NCI-H524 (cell line): ENCODE data around the gene TFB1M.

Source experiments
- DNase-seq, 2 experiments: peaks; one replicate each; lab custom pipeline; 2025; lab: John Stamatoyannopoulos, UW

TFB1M gene

DNA sequence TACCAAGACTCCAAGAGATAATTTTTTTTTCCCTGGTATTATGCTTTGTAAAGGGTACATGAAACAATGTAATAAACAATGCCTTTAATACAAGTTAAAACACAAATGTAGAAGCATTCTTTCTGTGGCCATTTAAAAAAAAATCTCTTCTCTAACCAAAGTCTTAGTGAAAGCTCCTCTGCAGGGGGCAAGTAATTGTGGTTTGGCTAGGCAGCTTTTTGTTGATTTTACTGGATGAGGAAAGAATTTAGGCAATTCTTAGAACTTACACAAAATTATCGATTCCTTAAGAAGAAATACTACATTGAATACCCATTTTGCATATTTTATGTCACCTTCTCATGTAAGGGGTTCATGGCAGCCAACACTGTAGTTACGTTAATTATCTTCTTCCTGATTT is 12.4 kb downstream of the TFB1M start:
- no peak for DNase-seq

DNA sequence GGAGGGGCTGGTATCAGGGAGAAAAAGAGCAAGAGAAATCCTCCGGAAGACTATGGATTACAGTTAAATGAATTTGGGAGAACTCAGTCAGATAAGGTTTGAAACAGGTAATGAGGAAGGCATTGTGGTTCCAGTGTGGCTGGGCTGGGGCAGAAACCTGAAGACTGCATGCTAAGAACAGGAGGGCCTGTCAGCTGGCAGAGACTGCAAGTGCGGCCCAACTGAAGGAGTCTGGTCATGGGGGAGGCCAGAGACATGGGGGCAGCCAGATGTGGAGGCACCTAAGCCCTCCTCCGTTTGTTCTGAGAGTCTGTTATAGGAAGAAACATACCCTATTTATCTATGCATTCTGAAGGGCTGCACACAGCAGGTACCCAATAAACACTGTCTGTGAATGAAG is 16.6 kb downstream of the TFB1M start:
- no peak for DNase-seq

DNA sequence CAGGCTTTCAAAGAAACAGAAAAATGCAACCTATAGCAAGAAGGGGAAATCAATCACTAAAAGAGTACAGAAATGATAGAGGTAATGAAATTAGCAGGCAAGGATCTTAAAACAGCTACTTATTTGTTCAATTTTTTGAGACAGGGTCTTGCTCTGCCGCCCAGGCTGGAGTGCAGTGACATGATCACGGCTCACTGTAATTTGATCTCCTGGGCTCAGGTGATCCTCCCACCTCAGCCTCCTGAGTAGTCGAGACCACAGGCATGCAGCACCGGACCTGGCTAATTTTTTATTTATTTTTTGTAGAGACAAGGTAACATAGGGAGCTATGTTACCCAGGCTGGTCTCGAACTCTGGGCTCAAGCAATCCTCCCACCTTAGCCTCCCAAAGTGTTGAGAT is 21.6 kb downstream of the TFB1M start:
- DNase-seq, result no peak

DNA sequence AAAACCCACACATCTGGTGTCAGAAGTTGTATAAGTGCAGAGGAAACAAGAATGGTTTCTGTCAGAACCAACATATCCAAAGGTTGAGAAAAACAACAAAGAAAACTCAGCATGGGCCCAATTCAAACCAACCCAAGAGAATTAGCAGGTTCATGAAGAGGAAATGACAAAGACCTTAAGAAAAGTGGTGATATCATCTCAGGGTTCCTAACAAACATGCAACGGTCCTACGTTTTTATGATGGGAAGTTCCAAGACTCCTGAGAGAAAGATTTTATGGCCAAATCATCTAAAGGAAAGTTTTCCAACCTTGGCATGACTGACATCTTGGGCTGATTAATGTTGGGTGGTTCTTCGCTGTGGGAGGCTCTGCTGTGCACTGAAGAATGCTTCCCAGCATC is 23.0 kb downstream of the TFB1M start:
- DNase-seq, result no peak

DNA sequence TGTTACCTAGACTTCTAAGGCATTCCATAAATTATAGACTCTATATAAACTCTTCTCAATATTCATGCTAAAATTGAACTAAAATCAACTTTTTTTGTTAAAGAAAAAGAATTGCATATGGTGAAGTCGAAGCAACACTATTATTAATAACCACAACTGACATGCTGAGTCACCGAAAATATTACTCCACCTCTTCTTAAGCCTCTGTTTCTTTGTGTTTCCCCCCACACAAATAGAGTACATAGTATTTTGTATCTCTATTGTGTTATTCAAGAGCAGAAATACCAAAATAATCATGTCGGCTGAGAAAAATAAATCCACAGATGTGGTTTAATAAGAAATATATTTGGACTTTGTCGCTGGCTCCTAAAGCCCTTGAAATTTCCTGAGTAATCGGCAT is 23.8 kb downstream of the TFB1M start:
- no peak for DNase-seq

DNA sequence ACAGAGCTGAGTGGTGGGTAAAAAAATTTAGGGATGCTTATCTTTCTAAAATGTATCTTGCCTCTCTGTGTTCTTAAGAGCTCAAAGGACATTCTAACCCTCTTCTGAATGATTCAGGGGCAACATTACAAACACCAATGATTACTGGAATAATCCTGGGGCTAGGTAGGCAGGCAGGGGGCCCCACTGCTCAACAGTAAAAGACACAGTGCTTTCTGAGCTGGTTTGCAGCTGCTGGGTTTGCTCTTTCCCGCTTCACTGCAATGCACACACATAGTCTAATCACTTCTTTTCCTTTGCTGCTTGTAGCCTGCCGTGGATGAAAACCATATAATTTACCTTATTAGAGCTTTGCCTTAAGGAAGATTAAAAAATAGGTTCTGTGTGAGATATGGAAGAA is 26.5 kb downstream of the TFB1M start:
- DNase-seq, result no peak

DNA sequence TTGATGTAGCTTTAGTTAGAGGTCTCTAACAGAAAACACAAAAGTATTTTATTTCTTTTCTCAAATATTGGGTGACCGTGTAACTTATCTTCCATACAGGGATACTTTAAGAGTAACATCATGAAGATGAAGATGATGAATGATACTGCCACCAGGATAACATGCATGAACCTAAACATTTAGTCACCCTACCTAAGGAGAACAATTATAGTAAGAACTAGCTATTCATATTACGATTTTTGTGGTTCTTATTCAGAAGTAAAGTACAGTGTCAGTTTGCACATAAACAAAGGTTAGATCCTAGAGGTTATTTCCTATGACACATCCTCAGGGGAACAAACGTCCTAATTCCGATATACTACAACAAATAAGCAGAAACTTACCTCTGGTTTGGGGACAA is 29.5 kb downstream of the TFB1M start:
- DNase-seq, result no peak

DNA sequence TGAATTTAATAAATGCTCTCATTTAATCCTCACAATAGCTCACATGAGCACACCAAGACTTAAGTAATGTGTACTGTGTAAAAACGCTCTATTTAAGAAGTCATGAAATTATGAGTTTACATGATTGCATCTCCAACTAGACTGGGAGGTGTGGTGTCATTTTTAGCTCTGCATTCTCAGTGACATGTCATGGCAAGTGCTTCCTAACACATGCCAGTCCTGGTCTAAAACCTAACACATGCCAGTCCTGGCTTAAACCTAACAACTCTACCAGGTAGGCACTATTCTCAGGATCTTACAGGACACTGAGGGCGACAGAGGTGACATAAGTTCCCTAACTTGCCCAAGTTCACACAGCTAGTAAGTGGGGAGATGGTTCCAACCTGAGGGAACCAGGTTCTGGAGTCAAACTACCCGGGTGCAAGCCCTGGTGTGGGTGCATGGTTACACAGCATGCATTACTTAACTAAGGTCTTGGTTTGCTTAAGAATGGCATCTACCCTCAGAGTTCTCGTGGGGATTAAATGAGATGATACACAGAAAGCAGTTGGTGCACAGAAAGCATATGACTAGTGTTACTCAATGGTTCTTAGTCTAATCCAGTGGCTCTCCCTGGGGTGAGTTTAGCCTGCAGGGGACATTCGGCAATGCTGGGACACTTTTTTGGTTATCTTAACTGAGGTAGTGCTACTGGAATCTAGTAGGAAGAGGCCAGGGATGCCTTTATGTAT is 35.8 kb downstream of the TFB1M start:
- DNase-seq, result no peak

DNA sequence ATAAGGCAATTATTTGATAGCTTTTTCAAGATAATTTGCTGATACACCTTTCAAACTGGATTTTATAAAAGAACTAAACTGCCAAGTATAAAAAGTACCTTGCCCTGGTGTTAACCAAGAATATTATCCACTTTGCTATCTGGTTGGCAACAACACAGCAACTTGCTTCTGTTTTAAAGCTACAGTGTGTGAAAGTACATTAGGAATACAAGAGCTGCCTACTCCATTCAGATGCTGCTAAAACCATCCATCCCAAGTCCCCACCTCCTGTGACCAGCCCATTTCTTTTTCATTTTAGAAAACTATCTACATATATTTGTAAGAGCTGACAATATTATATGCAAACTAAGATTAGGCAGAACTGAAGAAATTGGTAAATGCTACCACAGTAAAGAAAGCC is 37.6 kb downstream of the TFB1M start:
- no peak for DNase-seq

DNA sequence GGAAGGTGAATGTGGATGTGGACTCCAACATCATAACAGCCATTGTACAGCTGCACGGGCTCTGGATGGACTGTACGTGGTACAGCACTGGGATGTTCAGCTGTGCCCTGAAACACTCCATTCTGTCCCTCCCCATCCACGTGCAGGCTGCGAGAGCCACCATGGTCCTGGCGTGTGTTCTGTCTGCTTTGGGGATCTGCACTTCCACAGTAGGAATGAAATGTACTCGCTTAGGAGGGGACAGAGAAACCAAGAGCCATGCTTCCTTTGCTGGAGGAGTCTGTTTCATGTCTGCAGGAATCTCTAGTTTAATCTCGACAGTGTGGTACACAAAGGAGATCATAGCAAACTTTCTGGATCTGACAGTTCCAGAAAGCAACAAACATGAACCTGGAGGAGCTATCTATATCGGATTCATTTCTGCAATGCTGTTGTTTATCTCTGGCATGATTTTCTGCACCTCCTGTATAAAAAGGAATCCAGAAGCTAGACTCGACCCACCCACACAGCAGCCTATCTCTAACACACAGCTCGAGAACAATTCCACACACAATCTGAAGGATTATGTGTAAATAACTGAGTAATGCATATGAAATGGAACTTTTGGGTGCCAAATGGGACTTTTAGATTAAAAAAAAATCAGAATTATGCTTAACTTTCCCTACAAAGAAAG is 38.3 kb downstream of the TFB1M start:
- no peak for DNase-seq

DNA sequence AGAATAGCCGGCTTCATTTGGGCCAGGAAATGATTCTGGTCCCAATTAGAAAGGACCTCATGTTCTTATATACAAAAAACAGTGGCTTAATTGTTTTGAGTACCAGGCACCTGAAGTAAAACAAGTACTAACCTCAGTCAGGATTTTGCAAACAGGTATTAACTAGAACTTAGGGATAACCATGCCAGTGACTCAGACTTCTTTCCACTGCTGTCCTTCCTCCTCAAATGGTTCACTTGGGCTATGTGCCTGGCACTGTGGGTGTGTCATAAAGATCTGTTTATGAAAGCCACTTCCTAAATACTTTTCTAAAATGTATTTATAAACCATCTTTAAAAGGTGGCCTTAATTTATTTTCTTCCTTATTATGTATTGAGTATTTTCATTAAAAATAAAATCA is 39.8 kb downstream of the TFB1M start:
- no peak for DNase-seq

DNA sequence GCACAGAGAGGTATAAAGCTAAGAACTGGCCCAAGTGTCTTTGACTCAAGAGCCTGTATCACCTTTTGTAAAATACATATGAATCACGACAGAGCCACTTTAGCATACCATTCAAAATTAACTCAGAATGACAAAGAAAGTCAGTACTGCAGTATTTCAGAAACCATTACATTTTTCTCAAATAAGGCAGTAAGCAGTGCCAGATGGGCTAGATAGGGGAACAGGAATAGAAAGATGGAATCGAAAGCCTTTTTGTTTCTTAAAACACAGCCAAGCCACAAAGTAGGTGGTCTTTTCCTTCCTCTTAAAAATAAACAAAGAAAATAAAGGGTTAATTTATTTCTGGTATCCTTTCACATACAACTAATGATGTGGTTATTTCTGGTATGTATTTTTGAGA is 40.2 kb downstream of the TFB1M start:
- no peak for DNase-seq

DNA sequence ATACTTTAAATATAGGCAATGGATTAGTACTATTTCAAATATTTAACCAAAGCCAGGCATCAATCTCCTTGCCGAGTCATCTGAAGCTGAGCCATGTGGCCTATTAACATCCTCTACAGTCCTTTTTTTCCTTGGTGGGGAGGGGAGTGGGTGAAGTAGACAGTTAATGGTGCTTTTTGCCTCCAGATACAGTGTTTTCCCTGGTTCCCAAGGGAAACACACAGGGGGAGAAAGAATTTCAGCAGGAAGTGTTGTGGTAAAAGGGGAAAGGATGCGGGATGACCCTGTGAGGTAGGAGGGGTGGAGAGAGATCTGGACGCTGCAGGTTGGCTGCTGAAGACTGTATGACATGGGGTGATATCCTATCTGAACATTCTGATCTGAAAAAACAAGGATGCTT is 40.9 kb downstream of the TFB1M start:
- DNase-seq, result no peak

DNA sequence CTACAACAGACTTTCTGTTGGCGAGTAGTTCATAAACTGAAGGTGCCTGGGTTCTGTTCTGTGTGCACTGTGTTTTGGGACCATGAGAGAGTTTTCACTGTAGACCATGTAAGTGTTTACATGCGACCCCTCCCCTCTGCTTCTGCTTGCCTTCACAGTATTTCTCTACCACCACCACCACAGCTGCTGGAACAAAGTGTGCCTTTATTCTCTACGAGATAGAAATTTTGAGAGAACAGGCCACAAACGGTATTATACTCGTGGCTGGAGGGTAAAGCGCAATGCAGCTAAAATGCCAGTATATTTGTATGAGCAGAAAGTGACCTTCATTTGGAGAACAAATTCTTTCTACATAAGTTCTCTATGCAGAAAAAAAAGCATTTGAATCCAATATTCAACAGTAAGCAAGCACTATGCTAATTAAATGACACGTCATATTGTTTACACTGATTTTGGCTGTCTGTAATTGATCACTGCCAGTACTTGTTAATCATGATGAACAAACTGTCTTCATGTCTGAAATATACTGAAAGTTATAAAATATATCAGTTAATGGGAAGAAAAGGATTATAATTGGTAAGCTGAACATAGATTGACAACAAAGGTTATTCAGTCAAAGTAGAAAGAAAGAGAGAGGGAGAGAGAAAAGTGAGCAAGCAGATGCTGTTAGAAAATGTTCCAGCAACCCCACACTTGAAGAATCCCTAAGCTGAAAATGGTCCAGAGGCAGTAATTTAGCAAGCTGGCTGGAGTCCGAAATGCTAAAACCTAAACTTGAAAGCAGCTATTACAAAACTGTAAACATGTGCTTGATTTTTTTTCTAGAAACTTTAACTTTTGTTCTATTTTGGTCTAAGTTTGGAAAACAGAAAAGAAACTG is 41.7 kb downstream of the TFB1M start:
- DNase-seq, result no peak

DNA sequence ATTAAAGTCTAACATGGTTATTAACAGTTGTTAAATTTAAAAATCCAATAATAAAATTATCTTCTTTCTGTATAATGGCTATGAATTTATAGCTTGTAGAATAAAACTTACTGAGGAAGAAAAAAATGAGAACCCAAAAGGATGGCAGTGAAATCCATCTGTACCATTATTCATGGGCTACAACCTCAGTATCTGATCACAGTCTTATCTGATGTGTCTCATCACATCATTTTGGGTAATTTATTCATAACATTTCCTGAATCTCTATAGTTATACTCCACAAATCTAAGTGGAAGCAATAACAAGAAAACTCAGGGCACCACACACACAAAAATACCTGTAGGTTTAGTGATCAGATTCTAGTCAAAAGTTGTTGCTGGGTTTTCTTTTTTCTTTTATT is 43.1 kb downstream of the TFB1M start:
- DNase-seq, result no peak

DNA sequence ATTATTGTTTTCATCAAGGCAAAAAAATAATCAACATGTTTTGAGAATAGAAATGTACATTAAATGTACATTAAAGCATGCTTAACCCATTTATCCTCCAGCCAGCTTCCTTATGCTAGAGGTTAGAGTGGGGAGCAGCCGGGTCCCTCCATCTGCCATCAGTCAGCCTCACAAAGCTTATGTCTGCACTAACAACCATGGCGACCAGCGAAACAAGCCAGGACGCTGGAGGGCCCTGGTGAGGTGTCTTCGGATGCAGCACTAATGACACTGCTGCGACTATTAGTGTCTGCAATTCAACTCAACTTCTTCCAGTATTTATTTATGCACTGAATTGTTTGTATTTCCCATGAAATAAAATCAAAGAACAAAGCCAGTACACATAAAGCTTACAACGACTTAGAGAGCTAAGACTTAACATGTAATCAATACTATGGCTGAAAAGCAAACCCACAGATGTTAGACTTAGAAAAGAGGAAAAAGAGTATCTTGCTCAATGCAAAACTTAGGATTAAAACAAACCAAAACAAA is 43.7 kb downstream of the TFB1M start:
- DNase-seq, result peak; percentile 77 to 89

DNA sequence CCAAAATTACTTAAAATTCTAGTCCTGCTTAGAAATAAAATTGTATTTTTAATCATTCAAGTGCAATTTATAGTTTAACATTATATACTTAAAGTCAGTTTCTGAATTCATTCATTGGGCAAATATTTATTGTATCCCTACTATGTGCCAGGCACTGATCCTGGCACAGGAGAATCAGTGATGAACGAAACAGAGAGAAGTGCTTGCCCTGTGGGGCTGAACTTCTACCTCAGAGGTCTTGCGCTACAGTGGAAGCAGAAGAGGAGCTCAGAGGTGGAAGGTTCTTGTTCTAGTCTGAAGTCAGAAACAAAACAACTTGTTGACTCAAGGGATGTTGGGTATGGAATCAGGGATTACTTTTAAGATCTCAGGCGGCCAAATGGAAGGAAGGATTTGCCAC is 44.5 kb downstream of the TFB1M start:
- DNase-seq, result no peak

DNA sequence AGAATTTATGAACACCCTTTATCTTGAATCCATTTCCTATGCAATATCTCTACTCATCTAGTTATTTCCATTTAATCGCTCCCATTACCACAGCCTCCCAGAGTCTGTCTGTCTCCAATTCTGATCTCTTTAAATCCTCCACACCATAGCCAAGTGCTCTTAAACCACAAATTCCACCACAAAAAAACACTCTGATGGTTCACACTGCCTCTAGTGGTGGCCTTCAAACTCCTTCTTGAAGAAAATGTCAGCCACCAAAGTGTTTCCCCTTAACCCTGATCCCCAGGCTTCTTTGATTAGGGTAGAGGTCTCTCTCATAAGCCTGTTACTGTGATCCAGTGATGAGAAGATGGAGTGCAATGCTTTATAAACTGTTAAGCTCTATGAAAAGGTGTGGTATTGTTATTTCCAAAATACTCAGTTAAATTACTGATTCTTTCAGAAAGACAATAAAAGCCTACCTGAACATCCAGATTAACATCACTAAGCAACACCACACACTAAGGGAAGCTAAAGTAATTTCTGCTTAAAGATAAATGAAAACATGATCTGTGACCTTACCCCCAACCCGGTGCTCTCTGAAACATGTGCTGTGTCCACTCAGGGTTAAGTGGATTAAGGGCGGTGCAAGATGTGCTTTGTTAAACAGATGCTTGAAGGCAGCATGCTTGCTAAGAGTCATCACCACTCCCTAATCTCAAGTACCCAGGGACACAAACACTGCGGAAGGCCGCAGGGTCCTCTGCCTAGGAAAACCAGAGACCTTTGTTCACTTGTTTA is 46.0 kb downstream of the TFB1M start:
- peak; percentile 73 to 75 for DNase-seq

DNA sequence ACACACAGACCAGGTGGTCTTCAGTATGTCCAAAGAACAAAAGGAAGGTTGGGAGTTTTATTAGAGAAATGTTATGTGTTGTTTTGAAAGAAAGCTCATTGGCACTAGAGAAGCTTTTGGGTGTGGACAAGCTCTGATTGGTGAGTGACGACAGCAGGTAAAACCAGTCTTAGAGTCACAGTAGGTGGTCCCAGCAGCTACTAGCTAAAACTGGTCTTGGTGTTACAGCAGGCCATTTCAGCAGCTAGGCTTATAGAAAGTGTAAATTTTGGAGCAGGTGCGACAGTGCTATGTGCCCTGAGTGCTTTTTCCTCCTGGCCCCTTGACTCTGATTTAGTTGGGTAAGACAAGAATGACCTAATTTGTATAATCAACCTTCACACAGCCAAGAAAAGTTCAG is 46.9 kb downstream of the TFB1M start:
- peak in 1 of 2 experiments; percentile 15 for DNase-seq

DNA sequence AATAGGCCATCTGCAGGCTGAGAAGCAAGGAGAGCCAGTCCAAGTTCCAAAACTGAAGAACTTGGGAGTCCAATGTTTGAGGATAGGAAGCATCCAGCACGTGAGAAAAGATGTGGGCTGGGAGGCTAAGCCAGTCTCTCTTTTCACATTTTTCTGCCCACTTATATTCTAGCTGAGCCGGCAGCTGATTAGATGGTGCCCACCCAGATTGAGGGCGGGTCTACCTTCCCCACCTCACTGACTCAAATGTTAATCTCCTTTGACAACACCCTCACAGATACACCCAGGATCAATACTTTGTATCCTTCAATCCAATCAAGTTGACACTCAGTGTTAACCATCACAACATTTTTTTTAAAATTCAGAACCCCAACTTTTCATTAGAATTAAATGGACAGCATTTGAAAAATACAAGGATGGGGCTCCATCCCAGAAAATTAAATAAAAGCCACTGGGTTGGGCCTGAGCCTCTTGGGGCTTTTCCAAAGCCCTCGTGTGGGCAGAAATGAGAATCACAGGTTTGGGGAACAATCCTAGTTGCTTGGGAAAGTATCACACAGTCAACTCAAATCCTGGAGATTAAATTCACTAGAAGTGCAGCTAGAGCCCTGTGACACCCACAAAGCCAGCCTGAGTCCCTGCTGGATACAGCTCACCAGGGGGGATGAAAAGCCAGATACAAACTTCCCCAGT is 48.3 kb downstream of the TFB1M start:
- DNase-seq, result no peak

DNA sequence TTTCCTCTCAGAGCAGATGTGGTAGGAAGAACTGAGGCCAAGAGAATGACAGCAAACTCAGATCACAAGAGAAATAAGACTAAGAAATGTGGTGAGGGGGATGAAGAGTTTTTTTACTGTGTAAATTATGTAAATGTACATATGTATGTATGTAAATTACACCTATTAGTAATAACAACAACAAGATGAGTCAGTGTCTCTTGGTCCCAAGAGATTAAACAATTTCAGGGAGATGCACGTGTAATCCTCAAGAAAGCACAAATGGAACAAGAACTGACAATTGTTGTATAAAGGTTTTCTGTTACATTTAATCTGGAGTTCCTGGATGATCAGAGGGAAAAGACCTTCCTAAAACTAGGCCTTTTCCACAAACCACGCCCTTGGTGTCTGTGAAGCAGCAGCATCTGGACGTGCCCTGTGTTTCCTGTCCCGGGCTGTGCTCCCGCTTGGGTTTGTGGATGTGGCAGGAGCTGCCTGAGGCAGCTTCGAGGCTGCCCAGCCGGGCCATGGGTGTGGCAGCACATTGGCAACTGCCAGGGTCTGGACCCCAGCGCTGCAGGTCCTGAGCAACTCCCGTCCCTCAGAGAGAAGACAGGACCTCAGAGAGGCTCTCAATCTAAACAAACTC is 49.5 kb downstream of the TFB1M start:
- DNase-seq, result no peak
